Cardiac muscle cell (in vitro differentiated cells and primary cell): ENCODE results near the gene PIGU. TPM values are rescaled to one million over a fixed set of nuclear protein-coding genes. Genes with fewer than 3 reads are reported as not detected.
A peak's percentile ranks its signal among the peaks of the same experiment; 100 is the strongest.

ENCODE experiments used
- DNase-seq, 2 donors: peaks; one replicate each; pipeline versions ENCODE4 v3.0.0 to v3.0.0-alpha.2; 2010 to 2017; ENCODE audit warnings: low read depth in 1 of 2, low spot score in 1 of 2
- H3K27ac ChIP-seq: fragments of 200-600 bp; sonication (generic); 2 replicates; pipeline ENCODE4 v1.5.1; 2016
- H3K27me3 ChIP-seq: fragments of 200-600 bp; sonication (generic); 2 replicates; pipeline ENCODE4 v1.6.0; 2016; ENCODE audit warnings: control low read depth
- H3K36me3 ChIP-seq: fragments of 200-600 bp; sonication (generic); 2 replicates; pipeline ENCODE4 v1.5.1; 2016; ENCODE audit warnings: control low read depth
- H3K4me1 ChIP-seq: fragments of 200-600 bp; sonication (generic); 2 replicates; pipeline ENCODE4 v1.8.1; 2017; ENCODE audit warnings: low read depth, mild to moderate bottlenecking, mixed run types
- H3K4me3 ChIP-seq: fragments of 200-600 bp; sonication (generic); 2 replicates; pipeline ENCODE4 v1.5.1; 2016; ENCODE audit warnings: mild to moderate bottlenecking
- H3K9me3 ChIP-seq: fragments of 200-600 bp; sonication (generic); 2 replicates; pipeline ENCODE4 v1.5.1; 2017; ENCODE audit warnings: low read depth, mild to moderate bottlenecking, control low read depth
- polyA plus RNA-seq: library from polyadenylated mRNA; unstranded; fragments of >200 nt; fragmentation: Nextera tagmentation; extraction: Ambion mirVana; gene quantifications from 2 replicates; pipeline ENCODE4 v1.2.1, GENCODE V29; 2016
- total RNA-seq: library from RNA; depleted of rRNA; stranded (reverse); fragments of >200 nt; gene quantifications from 2 replicates; pipeline ENCODE4 v1.2.3, GENCODE V29; 2016
- TF ChIP-seq, protein P1 (sequence below): IDR thresholded peaks from 2 replicates; pipeline ENCODE4 v1.5.1; 2012; ENCODE audit warnings: low read depth, mild to moderate bottlenecking, low read length

PIGU gene
- total and polyA plus RNA-seq, 2 experiments from 2014 or later, result 22.8 to 40.9 TPM

DNA sequence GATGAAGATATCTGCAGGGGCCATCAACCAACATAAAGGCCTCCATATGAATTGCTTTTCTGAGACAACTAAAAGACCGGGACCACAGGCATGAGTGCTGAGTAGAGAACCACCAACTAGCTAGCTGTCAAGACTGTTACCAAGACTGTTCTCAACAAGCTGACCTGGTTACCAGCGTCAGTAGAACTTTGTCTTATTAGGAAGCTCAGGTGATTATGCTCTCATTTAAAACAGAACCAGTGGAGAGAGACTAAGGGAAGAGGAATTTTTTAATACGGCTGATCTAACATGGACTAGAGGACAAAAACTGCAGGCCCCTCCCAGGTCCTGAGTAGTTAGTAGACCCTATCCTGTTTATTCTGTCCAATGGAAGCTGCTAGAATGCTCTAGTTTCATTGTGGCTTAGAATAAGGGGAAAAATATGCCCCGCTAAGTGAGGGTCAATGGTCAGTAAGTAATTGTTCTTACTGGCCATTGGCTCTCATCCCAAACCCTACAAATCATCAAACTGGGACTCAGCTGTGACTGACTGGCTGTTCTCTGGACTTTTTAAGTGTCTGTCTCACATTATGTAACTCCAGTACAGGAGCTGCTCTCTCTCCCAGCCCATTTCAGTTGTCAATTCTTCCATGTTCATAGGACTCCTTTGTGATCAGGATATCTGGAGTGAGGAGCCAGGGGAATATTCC lies 164.5 kb downstream of the PIGU start:
- peaks cover 25% of the 10 kb centered on the region for H3K36me3 ChIP-seq
- peaks cover 5% of the 10 kb centered on the region for H3K4me1 ChIP-seq
- H3K9me3 ChIP-seq, result no peaks in the 10 kb centered on the region
- no peak for DNase-seq
- peak overlapping the region; percentile 30 for H3K27ac ChIP-seq
- H3K27me3 ChIP-seq, result no peaks in the 10 kb centered on the region
- H3K4me3 ChIP-seq, result no peak overlapping the region
- TF ChIP-seq, protein P1, sequence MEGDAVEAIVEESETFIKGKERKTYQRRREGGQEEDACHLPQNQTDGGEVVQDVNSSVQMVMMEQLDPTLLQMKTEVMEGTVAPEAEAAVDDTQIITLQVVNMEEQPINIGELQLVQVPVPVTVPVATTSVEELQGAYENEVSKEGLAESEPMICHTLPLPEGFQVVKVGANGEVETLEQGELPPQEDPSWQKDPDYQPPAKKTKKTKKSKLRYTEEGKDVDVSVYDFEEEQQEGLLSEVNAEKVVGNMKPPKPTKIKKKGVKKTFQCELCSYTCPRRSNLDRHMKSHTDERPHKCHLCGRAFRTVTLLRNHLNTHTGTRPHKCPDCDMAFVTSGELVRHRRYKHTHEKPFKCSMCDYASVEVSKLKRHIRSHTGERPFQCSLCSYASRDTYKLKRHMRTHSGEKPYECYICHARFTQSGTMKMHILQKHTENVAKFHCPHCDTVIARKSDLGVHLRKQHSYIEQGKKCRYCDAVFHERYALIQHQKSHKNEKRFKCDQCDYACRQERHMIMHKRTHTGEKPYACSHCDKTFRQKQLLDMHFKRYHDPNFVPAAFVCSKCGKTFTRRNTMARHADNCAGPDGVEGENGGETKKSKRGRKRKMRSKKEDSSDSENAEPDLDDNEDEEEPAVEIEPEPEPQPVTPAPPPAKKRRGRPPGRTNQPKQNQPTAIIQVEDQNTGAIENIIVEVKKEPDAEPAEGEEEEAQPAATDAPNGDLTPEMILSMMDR, result no peak

DNA sequence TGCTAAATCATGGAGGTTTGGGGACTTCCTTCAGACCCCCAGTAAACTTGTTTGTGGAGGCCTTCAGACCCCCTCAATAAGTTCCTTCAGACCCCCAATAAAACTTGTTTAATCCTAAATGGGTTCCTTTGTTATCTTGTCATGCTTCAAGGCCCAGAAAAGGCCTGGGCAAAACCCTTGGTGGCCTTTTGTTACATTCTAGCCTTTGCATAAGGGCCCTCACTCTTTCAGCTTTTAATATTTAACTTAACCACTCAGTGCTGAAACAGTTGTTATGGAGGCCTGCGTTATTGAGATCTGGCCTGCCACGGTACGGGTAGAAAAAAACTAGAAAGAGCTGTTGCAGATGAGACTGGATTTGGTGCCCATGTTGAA lies 165.0 kb downstream of the PIGU start:
- H3K27ac ChIP-seq, result peak overlapping the region; percentile 30
- peaks cover 25% of the 10 kb centered on the region for H3K36me3 ChIP-seq
- H3K4me3 ChIP-seq, result no peak overlapping the region
- TF ChIP-seq, protein P1, result no peak
- H3K9me3 ChIP-seq, result no peaks in the 10 kb centered on the region
- no peaks in the 10 kb centered on the region for H3K4me1 ChIP-seq
- no peaks in the 10 kb centered on the region for H3K27me3 ChIP-seq
- DNase-seq, result no peak

DNA sequence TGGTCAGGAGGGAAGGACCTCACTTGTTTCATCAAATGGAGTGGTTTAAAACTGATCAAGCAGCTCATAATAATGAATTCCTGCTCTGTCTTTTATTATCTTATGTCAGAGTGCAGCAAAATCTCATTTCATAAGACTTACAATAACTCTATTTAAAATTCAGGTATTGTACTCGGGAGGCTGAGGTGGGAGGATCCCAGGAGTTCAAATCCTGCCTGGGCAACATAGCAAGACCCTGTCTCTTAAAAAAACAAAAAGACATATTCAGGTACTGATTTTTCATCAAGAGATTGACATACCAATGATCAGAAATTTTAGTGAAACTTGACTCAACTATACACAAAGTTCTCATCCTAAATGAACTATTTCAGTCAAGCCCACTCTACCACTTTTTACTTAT lies 166.3 kb downstream of the PIGU start:
- H3K4me1 ChIP-seq, result no peaks in the 10 kb centered on the region
- no peak for DNase-seq
- TF ChIP-seq, protein P1, result no peak

More for the DNA sequence above, 166.3 kb downstream of the PIGU start:
- no peak overlapping the region for H3K4me3 ChIP-seq
- H3K36me3 ChIP-seq, result peaks cover 34% of the 10 kb centered on the region
- H3K27ac ChIP-seq, result no peak overlapping the region
- H3K9me3 ChIP-seq, result no peaks in the 10 kb centered on the region
- H3K27me3 ChIP-seq, result no peaks in the 10 kb centered on the region

Other genes starting within 250 kb of the PIGU start
- 132 and 155 TPM in 2 replicates for gene DYNLRB1, start 160.7 kb downstream of the PIGU start, total RNA-seq
- gene DYNLRB1, start 160.7 kb downstream of the PIGU start, polyA plus RNA-seq, result 288 and 330 TPM in 2 replicates
- 24.3 and 38.7 TPM in 2 replicates for gene MAP1LC3A, start 118.4 kb downstream of the PIGU start, total RNA-seq
- gene MAP1LC3A, start 118.4 kb downstream of the PIGU start, polyA plus RNA-seq, result 29.7 and 54.0 TPM in 2 replicates
- 8.4 and 13.5 TPM in 2 replicates for gene TP53INP2, start 27.3 kb upstream of the PIGU start, total RNA-seq
- 12.5 and 18.9 TPM in 2 replicates for gene TP53INP2, start 27.3 kb upstream of the PIGU start, polyA plus RNA-seq
- 9.9 and 16.8 TPM in 2 replicates for gene NCOA6, start 148.6 kb upstream of the PIGU start, total RNA-seq
- 21.4 and 28.6 TPM in 2 replicates for gene NCOA6, start 148.6 kb upstream of the PIGU start, polyA plus RNA-seq
- gene GGT7, start 195.8 kb upstream of the PIGU start, total RNA-seq, result 29.6 and 32.3 TPM in 2 replicates
- 53.8 and 58.6 TPM in 2 replicates for gene GGT7, start 195.8 kb upstream of the PIGU start, polyA plus RNA-seq
- gene ACSS2, start 199.5 kb upstream of the PIGU start, total RNA-seq, result 79.6 and 145 TPM in 2 replicates
- 93.8 and 105 TPM in 2 replicates for gene ACSS2, start 199.5 kb upstream of the PIGU start, polyA plus RNA-seq